Stomach (tissue), 4 donors: ENCODE data around the gene TTLL8.

Experiments used
- EP300 ChIP-seq: sonication (generic); formaldehyde crosslinking; IDR thresholded peaks from one replicate; pipeline ENCODE4 v1.6.1; 2017; ENCODE audit warnings: antibody characterized with exemption
- POLR2A ChIP-seq, 4 donors: fragments of 450-650 bp; IDR thresholded peaks; one replicate each; pipeline ENCODE4 v1.6.1; 2016; ENCODE audit warnings: antibody characterized with exemption in 4 of 4, control low read depth in 2 of 4, mild to moderate bottlenecking in 1 of 4, moderate library complexity in 1 of 4
- POLR2AphosphoS5 ChIP-seq, 3 donors: sonication (generic); formaldehyde crosslinking; IDR thresholded peaks; one replicate each; pipeline ENCODE4 v1.6.1; 2016; ENCODE audit warnings: antibody characterized with exemption in 3 of 3
- TF ChIP-seq, protein P1 (sequence below), 7 experiments: fragments of 450-650 bp in 4 of 7; fragments of 200-600 bp in 3 of 7; sonication (generic) in 3 of 7; IDR thresholded peaks; one replicate each; pipeline ENCODE4 v1.5.1; 2016 to 2019; ENCODE audit warnings: antibody characterized with exemption in 7 of 7, control low read depth in 2 of 7, mild to moderate bottlenecking in 1 of 7

- TF ChIP-seq POLR2A (IDR thresholded peaks at IDR 0.05) (no peak), EP300 (no peak), POLR2AphosphoS5 (IDR thresholded peaks at IDR 0.05) (peak in 1 of 3 donors; percentile 48)
- TF ChIP-seq, protein P1, sequence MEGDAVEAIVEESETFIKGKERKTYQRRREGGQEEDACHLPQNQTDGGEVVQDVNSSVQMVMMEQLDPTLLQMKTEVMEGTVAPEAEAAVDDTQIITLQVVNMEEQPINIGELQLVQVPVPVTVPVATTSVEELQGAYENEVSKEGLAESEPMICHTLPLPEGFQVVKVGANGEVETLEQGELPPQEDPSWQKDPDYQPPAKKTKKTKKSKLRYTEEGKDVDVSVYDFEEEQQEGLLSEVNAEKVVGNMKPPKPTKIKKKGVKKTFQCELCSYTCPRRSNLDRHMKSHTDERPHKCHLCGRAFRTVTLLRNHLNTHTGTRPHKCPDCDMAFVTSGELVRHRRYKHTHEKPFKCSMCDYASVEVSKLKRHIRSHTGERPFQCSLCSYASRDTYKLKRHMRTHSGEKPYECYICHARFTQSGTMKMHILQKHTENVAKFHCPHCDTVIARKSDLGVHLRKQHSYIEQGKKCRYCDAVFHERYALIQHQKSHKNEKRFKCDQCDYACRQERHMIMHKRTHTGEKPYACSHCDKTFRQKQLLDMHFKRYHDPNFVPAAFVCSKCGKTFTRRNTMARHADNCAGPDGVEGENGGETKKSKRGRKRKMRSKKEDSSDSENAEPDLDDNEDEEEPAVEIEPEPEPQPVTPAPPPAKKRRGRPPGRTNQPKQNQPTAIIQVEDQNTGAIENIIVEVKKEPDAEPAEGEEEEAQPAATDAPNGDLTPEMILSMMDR (IDR thresholded peaks at IDR 0.05): no peak
These were observed 16.7 kb upstream of the TTLL8 start for GRCh38 chr22:50074551-50075530.
